K562 (cell line): ENCODE data around the gene SNX33. TPM values are rescaled to one million over a fixed set of nuclear protein-coding genes. Genes with fewer than 3 reads are reported as not detected.
A peak's percentile ranks its signal among the peaks of the same experiment; 100 is the strongest.

Source experiments
- ATAC-seq: fragments of 200-7000 bp; cut with Tn5 transposase; 3 replicates; pipeline ENCODE4 v1.9.1; 2020; ENCODE audit warnings: moderate library complexity
- BruUV-seq: library from RNA; stranded (reverse); fragments of 400-500 nt; replicated peaks from 2 replicates; lab custom pipeline; 2021; lab: Mats Ljungman, UMichigan
- CTCF ChIA-PET: fragments of 300-600 bp; formaldehyde crosslinking; extraction: SDS; loops from one replicate; lab custom pipeline; 2021; ENCODE audit warnings: low intra/inter-chr PET ratio; lab: Yijun Ruan, JAX
- POLR2A ChIA-PET: fragments of 300-600, 350-650 bp; sonication (Branson Sonifier 250); formaldehyde crosslinking; extraction: SDS; loops from one replicate; lab custom pipeline; 2021; ENCODE audit warnings: antibody characterized with exemption, inconsistent platforms; lab: Yijun Ruan, JAX
- DNase-seq, 4 experiments: peaks; one replicate each; pipeline versions ENCODE4 v3.0.0 to v3.0.0-alpha.2; 2011 to 2018; ENCODE audit warnings: low spot score in 3 of 4, mixed read lengths in 3 of 4; ENCODE audit errors: extremely low read depth in 1 of 4
- FAIRE-seq: peaks from 2 replicates; lab custom pipeline; 2011; peaks lifted over from hg19 to GRCh38; lab: Jason Lieb, UNC
- H2AFZ ChIP-seq: 2 replicates; pipeline ENCODE4 v1.6.0; 2011; ENCODE audit warnings: low read depth, low read length, control low read depth, inconsistent platforms
- H3K27ac ChIP-seq: fragments of 200-600 bp; 3 replicates; pipeline ENCODE4 v1.8.0; 2011; ENCODE audit warnings: low read depth, mild to moderate bottlenecking, control low read depth, inconsistent platforms, low read length, moderate library complexity, mixed read lengths; ENCODE audit errors: extremely low read depth
- H3K27me3 ChIP-seq, 2 experiments: fragments of 300-600 bp in 1 of 2; 2 replicates in 1 of 2; 3 replicates in 1 of 2; pipeline versions ENCODE4 v1.6.0 to v1.8.0; 2011; ENCODE audit warnings: inconsistent platforms in 2 of 2, low read length in 2 of 2, mild to moderate bottlenecking in 1 of 2, mixed read lengths in 1 of 2, moderate library complexity in 1 of 2; ENCODE audit not compliant: control insufficient read depth in 2 of 2, insufficient read depth in 2 of 2
- H3K36me3 ChIP-seq: fragments of 300-600 bp; 3 replicates; pipeline ENCODE4 v1.8.0; 2011; ENCODE audit warnings: mild to moderate bottlenecking, low read length, inconsistent platforms; ENCODE audit not compliant: control insufficient read depth, insufficient read depth
- H3K4me1 ChIP-seq, 2 experiments: fragments of 200-600 bp in 1 of 2; replicated peaks in 1 of 2; 2 replicates in 1 of 2; 3 replicates in 1 of 2; pipeline versions ENCODE4 v1.5.1 to v1.8.0; 2011; ENCODE audit warnings: inconsistent platforms in 2 of 2, low read length in 2 of 2, mild to moderate bottlenecking in 1 of 2, mixed read lengths in 1 of 2, moderate library complexity in 1 of 2; ENCODE audit not compliant: control insufficient read depth in 2 of 2, insufficient read depth in 2 of 2
- H3K4me2 ChIP-seq: 2 replicates; pipeline ENCODE4 v1.6.1; 2011; ENCODE audit warnings: low read length, control low read depth, inconsistent platforms, mixed read lengths; ENCODE audit not compliant: insufficient read depth
- H3K4me3 ChIP-seq: fragments of 200-600 bp; sonication (generic), shearing (Covaris generic); 2 replicates; pipeline ENCODE4 v1.5.1; 2016; ENCODE audit warnings: control low read depth, inconsistent platforms
- H3K79me2 ChIP-seq: fragments of 200-600 bp; 3 replicates; pipeline ENCODE4 v1.8.0; 2011; ENCODE audit warnings: low read length, inconsistent platforms; ENCODE audit not compliant: control insufficient read depth, insufficient read depth
- H3K9ac ChIP-seq, 2 experiments: 2 replicates each; pipeline versions ENCODE4 v1.6.0 to v1.6.1; 2011; ENCODE audit warnings: low read depth in 2 of 2, low read length in 2 of 2, control low read depth in 1 of 2, inconsistent platforms in 1 of 2, mild to moderate bottlenecking in 1 of 2, mixed read lengths in 1 of 2; ENCODE audit not compliant: insufficient read depth in 1 of 2
- H3K9me1 ChIP-seq: one replicate; pipeline ENCODE4 v1.6.0; 2011; ENCODE audit warnings: inconsistent platforms, mild to moderate bottlenecking, low read length, moderate library complexity; ENCODE audit not compliant: control insufficient read depth, insufficient read depth
- H3K9me3 ChIP-seq: replicated peaks from 2 replicates; pipeline ENCODE4 v1.5.1; 2011; ENCODE audit warnings: low read depth, low read length, inconsistent platforms; ENCODE audit not compliant: control insufficient read depth, insufficient read depth
- H4K20me1 ChIP-seq: replicated peaks from 2 replicates; pipeline ENCODE4 v1.6.1; 2011; ENCODE audit warnings: low read length, inconsistent platforms, mixed read lengths; ENCODE audit not compliant: control insufficient read depth, insufficient read depth
- HMG20B ChIP-seq: fragments of 250-450 bp; sonication (Bioruptor Pico); IDR thresholded peaks from 2 replicates; pipeline ENCODE4 v1.5.0; 2021; ENCODE audit warnings: mild to moderate bottlenecking
- KDM5B ChIP-seq: fragments of 200-600 bp; sonication (generic); IDR thresholded peaks from 2 replicates; pipeline ENCODE4 v1.6.1; 2012; ENCODE audit warnings: low read depth, mild to moderate bottlenecking, moderate library complexity, low read length, control low read depth, inconsistent platforms; ENCODE audit not compliant: insufficient replicate concordance
- PCBP1 ChIP-seq: fragments of 200-400 bp; formaldehyde crosslinking; IDR thresholded peaks from 2 replicates; pipeline ENCODE4 v1.6.1; 2018; ENCODE audit warnings: mild to moderate bottlenecking, low read depth, low read length; ENCODE audit not compliant: poor library complexity, severe bottlenecking
- PHF8 ChIP-seq: fragments of 200-600 bp; sonication (generic); IDR thresholded peaks from 2 replicates; pipeline ENCODE4 v1.6.1; 2012; ENCODE audit warnings: mixed run types, mild to moderate bottlenecking, inconsistent platforms, low read length, moderate library complexity, borderline replicate concordance
- POLR2G ChIP-seq: fragments of 200-400 bp; formaldehyde crosslinking; IDR thresholded peaks from 2 replicates; pipeline ENCODE4 v1.6.1; 2017; ENCODE audit warnings: low read depth, mild to moderate bottlenecking, antibody characterized with exemption, low read length, moderate library complexity
- RBFOX2 ChIP-seq: fragments of 200-400 bp; formaldehyde crosslinking; IDR thresholded peaks from 2 replicates; pipeline ENCODE4 v1.6.1; 2017; ENCODE audit warnings: low read depth, mild to moderate bottlenecking, low read length, moderate library complexity
- RBM25 ChIP-seq: fragments of 200-400 bp; formaldehyde crosslinking; IDR thresholded peaks from 2 replicates; pipeline ENCODE4 v1.6.1; 2018; ENCODE audit warnings: low read length, low read depth, moderate library complexity; ENCODE audit not compliant: severe bottlenecking
- WGBS: fragments of 100-300 bp; shearing (Covaris generic); methylation state at CpG from one replicate; pipeline ENCODE4 v1.1.6; 2016; ENCODE audit warnings: low coverage, mixed read lengths; ENCODE audit not compliant: insufficient coverage; ENCODE audit errors: missing lambda C conversion rate; 5-methylcytosine and 5-hydroxymethylcytosine counted together
- in situ Hi-C: fragments of 300-500 bp; cut with MboI; formaldehyde crosslinking; loops from 4 replicates; pipeline ENCODE4 v1.15.0; 2018; ENCODE audit warnings: inconsistent platforms, mixed read lengths
- intact Hi-C: fragments of 100-400 bp; cut with micrococcal nuclease; formaldehyde crosslinking; loops from 2 replicates; pipeline ENCODE4 v1.14.2; 2022
- polyA plus RNA-seq, 8 experiments: library from polyadenylated mRNA; depleted of rRNA in 4 of 8; stranded (reverse) in 5 of 8; unstranded in 3 of 8; fragments of >200 nt; fragmentation: Nextera tagmentation in 2 of 8; fragmentation: Illumina TruSeq in 1 of 8; extraction: Ambion mirVana in 2 of 8; extraction: Trizol in 1 of 8; gene quantifications; 2 replicates each; pipeline versions ENCODE4 v1.2.1 to v1.2.3, GENCODE V29; 2011 to 2014; ENCODE audit warnings: inconsistent platforms in 1 of 8, missing spikeins in 1 of 8
- total RNA-seq, 7 experiments: library from RNA; depleted of rRNA in 6 of 7; stranded (reverse); fragments of >200 nt in 6 of 7; fragmentation: Illumina TruSeq in 2 of 7; extraction: Trizol in 2 of 7; gene quantifications; 2 replicates each; pipeline versions ENCODE4 v1.2.1 to v1.2.3, GENCODE V29; 2011 to 2021; ENCODE audit warnings: low replicate concordance in 1 of 7
- TF ChIP-seq, protein P1 (sequence below): sonication (generic); formaldehyde crosslinking; IDR thresholded peaks from 2 replicates; pipeline ENCODE4 v1.9.0; 2022; ENCODE audit warnings: mild to moderate bottlenecking, missing genetic modification reagents
- TF ChIP-seq, protein P2 (sequence below): fragments of 250-450 bp; sonication (Bioruptor Pico); IDR thresholded peaks from 2 replicates; pipeline ENCODE4 v1.4.0; 2020; ENCODE audit warnings: mild to moderate bottlenecking, moderate library complexity, borderline replicate concordance

SNX33 gene
- total and polyA plus RNA-seq, 9 of the 15 experiments (the other 6 are each of a cell fraction or from before 2014, with no cell fraction given): 1.4 to 14.1 (median 8.2) TPM

DNA sequence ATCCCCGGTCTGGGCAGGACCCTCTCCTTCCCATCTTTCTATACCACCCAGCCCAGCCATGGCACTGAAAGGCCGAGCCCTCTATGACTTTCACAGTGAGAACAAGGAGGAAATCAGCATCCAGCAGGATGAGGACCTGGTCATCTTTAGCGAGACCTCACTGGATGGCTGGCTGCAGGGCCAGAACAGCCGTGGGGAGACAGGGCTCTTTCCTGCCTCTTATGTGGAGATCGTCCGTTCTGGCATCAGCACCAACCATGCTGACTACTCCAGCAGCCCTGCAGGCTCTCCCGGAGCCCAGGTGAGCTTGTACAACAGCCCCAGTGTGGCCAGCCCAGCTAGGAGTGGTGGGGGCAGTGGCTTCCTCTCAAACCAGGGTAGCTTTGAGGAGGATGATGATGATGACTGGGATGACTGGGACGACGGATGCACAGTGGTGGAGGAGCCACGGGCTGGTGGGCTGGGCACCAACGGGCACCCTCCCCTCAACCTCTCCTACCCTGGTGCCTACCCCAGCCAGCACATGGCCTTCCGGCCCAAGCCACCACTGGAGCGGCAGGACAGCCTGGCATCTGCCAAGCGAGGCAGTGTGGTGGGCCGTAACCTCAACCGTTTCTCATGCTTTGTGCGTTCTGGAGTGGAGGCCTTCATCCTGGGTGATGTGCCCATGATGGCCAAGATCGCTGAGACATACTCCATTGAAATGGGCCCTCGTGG is 1.5 kb downstream of the SNX33 start:
- FAIRE-seq (no peak), DNase-seq (no peak), ATAC-seq (no peak)
- Histone ChIP-seq H3K27ac (no peak overlapping the region), H3K9me3 (no peaks in the 10 kb centered on the region), H3K36me3 (peaks cover 18% of the 10 kb centered on the region; the same call in 2 of the 3 replicates), H3K9me1 (no peaks in the 10 kb centered on the region), H4K20me1 (no peaks in the 10 kb centered on the region), H3K4me1 (peaks cover 50 to 68% of the 10 kb centered on the region in 2 experiments), H2AFZ (no peak overlapping the region)
- BruUV-seq: no TSS peak
- ChIA-PET CTCF (no interaction called here), POLR2A (interaction anchor here (1.0 to 4.3 kb wide), 3 partner anchors 8 to 195 kb away, joined by 3 to 20 read pairs (median 4); partner anchors contain the start of gene IMP3)
- intact Hi-C loops: no loop called here
- in situ Hi-C loops: no loop called here
- 0 out of 2 replicates have a peak, but pooled peaks have one; percentile 4 for TF ChIP-seq PHF8
- TF ChIP-seq, protein P1, sequence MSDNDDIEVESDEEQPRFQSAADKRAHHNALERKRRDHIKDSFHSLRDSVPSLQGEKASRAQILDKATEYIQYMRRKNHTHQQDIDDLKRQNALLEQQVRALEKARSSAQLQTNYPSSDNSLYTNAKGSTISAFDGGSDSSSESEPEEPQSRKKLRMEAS (CRISPR knock-in tag): 0 out of 2 replicates have a peak, but pooled peaks have one; percentile 1
- TF ChIP-seq HMG20B (CRISPR knock-in tag): no peak
- no peak for TF ChIP-seq PCBP1
- no peak for TF ChIP-seq RBM25
- peak; percentile 49 for TF ChIP-seq RBFOX2
- peak; percentile 25 for TF ChIP-seq KDM5B
- 0 out of 2 replicates have a peak, but pooled peaks have one; percentile 23 for TF ChIP-seq POLR2G
- TF ChIP-seq, protein P2, sequence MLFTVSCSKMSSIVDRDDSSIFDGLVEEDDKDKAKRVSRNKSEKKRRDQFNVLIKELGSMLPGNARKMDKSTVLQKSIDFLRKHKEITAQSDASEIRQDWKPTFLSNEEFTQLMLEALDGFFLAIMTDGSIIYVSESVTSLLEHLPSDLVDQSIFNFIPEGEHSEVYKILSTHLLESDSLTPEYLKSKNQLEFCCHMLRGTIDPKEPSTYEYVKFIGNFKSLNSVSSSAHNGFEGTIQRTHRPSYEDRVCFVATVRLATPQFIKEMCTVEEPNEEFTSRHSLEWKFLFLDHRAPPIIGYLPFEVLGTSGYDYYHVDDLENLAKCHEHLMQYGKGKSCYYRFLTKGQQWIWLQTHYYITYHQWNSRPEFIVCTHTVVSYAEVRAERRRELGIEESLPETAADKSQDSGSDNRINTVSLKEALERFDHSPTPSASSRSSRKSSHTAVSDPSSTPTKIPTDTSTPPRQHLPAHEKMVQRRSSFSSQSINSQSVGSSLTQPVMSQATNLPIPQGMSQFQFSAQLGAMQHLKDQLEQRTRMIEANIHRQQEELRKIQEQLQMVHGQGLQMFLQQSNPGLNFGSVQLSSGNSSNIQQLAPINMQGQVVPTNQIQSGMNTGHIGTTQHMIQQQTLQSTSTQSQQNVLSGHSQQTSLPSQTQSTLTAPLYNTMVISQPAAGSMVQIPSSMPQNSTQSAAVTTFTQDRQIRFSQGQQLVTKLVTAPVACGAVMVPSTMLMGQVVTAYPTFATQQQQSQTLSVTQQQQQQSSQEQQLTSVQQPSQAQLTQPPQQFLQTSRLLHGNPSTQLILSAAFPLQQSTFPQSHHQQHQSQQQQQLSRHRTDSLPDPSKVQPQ (CRISPR knock-in tag): no peak
- TF ChIP-seq, all 486 proteins: peak for 5
- 80% methylated on average over 18 of the region's 19 CpGs for WGBS
- Histone ChIP-seq H3K4me3 (peak overlapping the region; percentile 79), H3K4me2 (peak overlapping the region; percentile 96), H3K9ac (peak overlapping the region; percentile 86 to 97; a peak in 3 of 4 replicates), H3K27me3 (no peaks in the 10 kb centered on the region), H3K79me2 (peaks cover 72% of the 10 kb centered on the region)
